Endometrium (tissue), 2 donors: ENCODE results near the gene TMEM132C.

Experiments
- FAIRE-seq: peaks from 2 replicates; lab custom pipeline; 2012; peaks lifted over from hg19 to GRCh38; lab: Jason Lieb, UNC
- donor health status: control.
- donor health status: control.

Gene TMEM132C

GRCh38 chr12:128671528-128672042 is 404.6 kb downstream of the TMEM132C start:
- FAIRE-seq = no peak

GRCh38 chr12:128672428-128672827 is 405.5 kb downstream of the TMEM132C start:
- no peak for FAIRE-seq

GRCh38 chr12:128672893-128673292 is 405.9 kb downstream of the TMEM132C start:
- no peak for FAIRE-seq

GRCh38 chr12:128675576-128675975 is 408.6 kb downstream of the TMEM132C start:
- FAIRE-seq = no peak

- FAIRE-seq = peak; percentile 62
These were observed 413.6 kb downstream of the TMEM132C start for GRCh38 chr12:128680555-128680954.

- no peak for FAIRE-seq
These were observed 415.7 kb downstream of the TMEM132C start for GRCh38 chr12:128682548-128683275.

GRCh38 chr12:128684352-128684751 is 417.4 kb downstream of the TMEM132C start:
- FAIRE-seq = no peak

- no peak for FAIRE-seq
These were observed 419.0 kb downstream of the TMEM132C start for GRCh38 chr12:128685903-128686475.

- no peak for FAIRE-seq
These were observed 420.9 kb downstream of the TMEM132C start for GRCh38 chr12:128687851-128688250.

GRCh38 chr12:128690641-128691040 is 423.7 kb downstream of the TMEM132C start:
- FAIRE-seq = no peak

GRCh38 chr12:128693115-128693514 is 426.1 kb downstream of the TMEM132C start:
- no peak for FAIRE-seq

- FAIRE-seq = no peak
These were observed 426.8 kb downstream of the TMEM132C start for GRCh38 chr12:128693771-128694170.

GRCh38 chr12:128694445-128694844 is 427.5 kb downstream of the TMEM132C start:
- FAIRE-seq = no peak

- FAIRE-seq = no peak
These were observed 428.7 kb downstream of the TMEM132C start for GRCh38 chr12:128695697-128696096.

GRCh38 chr12:128698301-128698972 is 431.5 kb downstream of the TMEM132C start:
- FAIRE-seq = no peak

GRCh38 chr12:128699106-128699505 is 432.1 kb downstream of the TMEM132C start:
- FAIRE-seq = no peak

GRCh38 chr12:128702371-128702770 is 435.4 kb downstream of the TMEM132C start:
- FAIRE-seq = no peak

- FAIRE-seq = no peak
These were observed 438.2 kb downstream of the TMEM132C start for GRCh38 chr12:128705140-128705539.

GRCh38 chr12:128707488-128707887 is 440.5 kb downstream of the TMEM132C start:
- FAIRE-seq = no peak

GRCh38 chr12:128708789-128709188 is 441.8 kb downstream of the TMEM132C start:
- no peak for FAIRE-seq

- FAIRE-seq = no peak
These were observed 442.7 kb downstream of the TMEM132C start for GRCh38 chr12:128709660-128710059.

- FAIRE-seq = no peak
These were observed 444.5 kb downstream of the TMEM132C start for GRCh38 chr12:128711486-128711885.

- no peak for FAIRE-seq
These were observed 445.7 kb downstream of the TMEM132C start for GRCh38 chr12:128712622-128713021.
